Measurements from ENCODE around the gene GPR180.

The GPR180 gene

GRCh38 chr13:94560116-94560515 lies 41.5 kb upstream of the GPR180 start:
- Histone ChIP-seq H3K9me3 (replicated peaks in 1 of 2; ENCODE audit: control insufficient read depth in 2 of 2, insufficient read depth in 1 of 2, low read depth in 1 of 2, low read length in 2 of 2) (no peaks in the 10 kb centered on the region), H3K79me1 (ENCODE audit: low read depth, low read length) (no peaks in the 10 kb centered on the region), H2AK5ac (ENCODE audit: low read depth, low read length) (no peak overlapping the region), H3K23ac (ENCODE audit: low read depth, low read length, poor library complexity) (no peak overlapping the region), H3K4me2 (ENCODE audit: insufficient read depth, low read length, poor library complexity, severe bottlenecking) (no peak overlapping the region), H3K27ac (replicated peaks; ENCODE audit: low read length) (no peak overlapping the region), H2BK15ac (ENCODE audit: low read length) (no peak overlapping the region), H4K91ac (ENCODE audit: low read depth, low read length, poor library complexity) (no peak overlapping the region), H3K27me3 (ENCODE audit: control insufficient read depth in 3 of 3, insufficient read depth in 3 of 3, low read depth in 1 of 3, low read length in 3 of 3) (peaks cover 0 to 3% (median 0%) of the 10 kb centered on the region in 3 experiments), H3K4me1 (ENCODE audit: control insufficient read depth in 2 of 2, insufficient read depth in 1 of 2, low read depth in 1 of 2, low read length in 2 of 2) (peaks cover 0 to 2% of the 10 kb centered on the region in 2 donors), H2BK12ac (ENCODE audit: low read length) (no peak overlapping the region), H3K18ac (ENCODE audit: low read length) (no peak overlapping the region), H3K14ac (ENCODE audit: low read length) (no peak overlapping the region), H3K4me3 (ENCODE audit: low read length in 2 of 2) (no peak overlapping the region), H2BK120ac (ENCODE audit: low read depth, low read length) (no peak overlapping the region), H2BK5ac (ENCODE audit: low read length) (no peak overlapping the region), H4K8ac (ENCODE audit: low read depth, low read length) (no peak overlapping the region), H2AFZ (ENCODE audit: low read length) (no peak overlapping the region), H3K9ac (ENCODE audit: low read depth, low read length, poor library complexity) (no peak overlapping the region), H3K36me3 (replicated peaks in 1 of 2; ENCODE audit: control insufficient read depth in 2 of 2, insufficient read depth in 2 of 2, low read length in 2 of 2) (no peaks in the 10 kb centered on the region), H3K4ac (ENCODE audit: low read length) (no peak overlapping the region)
- DNase-seq (ENCODE audit: low spot score) = no peak
- WGBS, 2 donors (ENCODE audit: extremely low coverage in 2 of 2, insufficient read length in 2 of 2, insufficient replicate concordance in 1 of 2) = no CpG with 5 or more reads among the region's 2 CpGs

DNA sequence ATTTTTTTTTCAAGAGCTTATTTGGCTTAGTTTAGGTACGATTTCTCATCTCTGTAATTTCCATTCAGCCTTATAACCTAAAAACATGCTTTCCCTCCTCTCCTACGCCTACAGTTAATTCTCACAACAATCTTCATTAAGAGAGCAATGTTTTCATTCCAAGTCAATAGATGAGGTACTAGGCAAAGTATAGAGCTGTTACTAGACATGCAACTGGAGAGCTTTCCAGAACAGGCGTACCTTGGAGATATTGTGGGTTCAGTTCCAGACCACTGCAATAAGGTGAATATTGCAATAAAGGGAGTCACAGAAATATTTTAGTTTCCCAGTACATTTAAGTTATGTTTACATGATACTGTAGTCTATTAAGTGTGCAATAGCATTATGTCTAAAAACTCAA lies 40.5 kb upstream of the GPR180 start:
- no peak overlapping the region for H3K4me2 ChIP-seq (ENCODE audit: insufficient read depth, low read length, poor library complexity, severe bottlenecking)
- H3K9me3 ChIP-seq (replicated peaks in 1 of 2; ENCODE audit: control insufficient read depth in 2 of 2, insufficient read depth in 1 of 2, low read depth in 1 of 2, low read length in 2 of 2) = no peaks in the 10 kb centered on the region
- no CpG with 5 or more reads among the region's 3 CpGs for WGBS, 2 donors (ENCODE audit: extremely low coverage in 2 of 2, insufficient read length in 2 of 2, insufficient replicate concordance in 1 of 2)
- no peak overlapping the region for H3K14ac ChIP-seq (ENCODE audit: low read length)
- H3K4ac ChIP-seq (ENCODE audit: low read length) = no peak overlapping the region
- no peak overlapping the region for H3K23ac ChIP-seq (ENCODE audit: low read depth, low read length, poor library complexity)
- no peak overlapping the region for H2BK120ac ChIP-seq (ENCODE audit: low read depth, low read length)
- H2BK15ac ChIP-seq (ENCODE audit: low read length) = no peak overlapping the region
- no peaks in the 10 kb centered on the region for H3K79me1 ChIP-seq (ENCODE audit: low read depth, low read length)
- H2AK5ac ChIP-seq (ENCODE audit: low read depth, low read length) = no peak overlapping the region
- no peak overlapping the region for H3K4me3 ChIP-seq (ENCODE audit: low read length in 2 of 2)
- H3K9ac ChIP-seq (ENCODE audit: low read depth, low read length, poor library complexity) = no peak overlapping the region
- H3K27me3 ChIP-seq (ENCODE audit: control insufficient read depth in 3 of 3, insufficient read depth in 3 of 3, low read depth in 1 of 3, low read length in 3 of 3) = no peaks in the 10 kb centered on the region
- H4K8ac ChIP-seq (ENCODE audit: low read depth, low read length) = no peak overlapping the region
- no peak overlapping the region for H4K91ac ChIP-seq (ENCODE audit: low read depth, low read length, poor library complexity)
- no peak overlapping the region for H3K27ac ChIP-seq (replicated peaks; ENCODE audit: low read length)
- no peak overlapping the region for H2BK5ac ChIP-seq (ENCODE audit: low read length)
- H3K36me3 ChIP-seq (replicated peaks in 1 of 2; ENCODE audit: control insufficient read depth in 2 of 2, insufficient read depth in 2 of 2, low read length in 2 of 2) = no peaks in the 10 kb centered on the region
- peaks cover 0 to 2% of the 10 kb centered on the region in 2 donors for H3K4me1 ChIP-seq (ENCODE audit: control insufficient read depth in 2 of 2, insufficient read depth in 1 of 2, low read depth in 1 of 2, low read length in 2 of 2)
- H2BK12ac ChIP-seq (ENCODE audit: low read length) = no peak overlapping the region
- DNase-seq (ENCODE audit: low spot score) = no peak
- H2AFZ ChIP-seq (ENCODE audit: low read length) = no peak overlapping the region
- no peak overlapping the region for H3K18ac ChIP-seq (ENCODE audit: low read length)

- no peak overlapping the region for H3K4ac ChIP-seq (ENCODE audit: low read length)
- H3K23ac ChIP-seq (ENCODE audit: low read depth, low read length, poor library complexity) = no peak overlapping the region
- H3K9ac ChIP-seq (ENCODE audit: low read depth, low read length, poor library complexity) = no peak overlapping the region
- H4K91ac ChIP-seq (ENCODE audit: low read depth, low read length, poor library complexity) = no peak overlapping the region
- H3K18ac ChIP-seq (ENCODE audit: low read length) = no peak overlapping the region
- H3K27ac ChIP-seq (replicated peaks; ENCODE audit: low read length) = no peak overlapping the region
- H2BK15ac ChIP-seq (ENCODE audit: low read length) = no peak overlapping the region
- H2AFZ ChIP-seq (ENCODE audit: low read length) = no peak overlapping the region
- no peaks in the 10 kb centered on the region for H3K27me3 ChIP-seq (ENCODE audit: control insufficient read depth in 3 of 3, insufficient read depth in 3 of 3, low read depth in 1 of 3, low read length in 3 of 3)
- H2AK5ac ChIP-seq (ENCODE audit: low read depth, low read length) = no peak overlapping the region
- no peaks in the 10 kb centered on the region for H3K79me1 ChIP-seq (ENCODE audit: low read depth, low read length)
- H3K36me3 ChIP-seq (replicated peaks in 1 of 2; ENCODE audit: control insufficient read depth in 2 of 2, insufficient read depth in 2 of 2, low read length in 2 of 2) = peaks cover 8 to 26% of the 10 kb centered on the region in 2 donors
- H2BK12ac ChIP-seq (ENCODE audit: low read length) = no peak overlapping the region
- H3K14ac ChIP-seq (ENCODE audit: low read length) = no peak overlapping the region
- no peaks in the 10 kb centered on the region for H3K4me1 ChIP-seq (ENCODE audit: control insufficient read depth in 2 of 2, insufficient read depth in 1 of 2, low read depth in 1 of 2, low read length in 2 of 2)
- DNase-seq (ENCODE audit: low spot score) = no peak
- H3K4me2 ChIP-seq (ENCODE audit: insufficient read depth, low read length, poor library complexity, severe bottlenecking) = no peak overlapping the region
- no peak overlapping the region for H4K8ac ChIP-seq (ENCODE audit: low read depth, low read length)
- no CpG with 5 or more reads among the region's 3 CpGs for WGBS, 2 donors (ENCODE audit: extremely low coverage in 2 of 2, insufficient read length in 2 of 2, insufficient replicate concordance in 1 of 2)
- H2BK5ac ChIP-seq (ENCODE audit: low read length) = no peak overlapping the region
- no peak overlapping the region for H2BK120ac ChIP-seq (ENCODE audit: low read depth, low read length)
- H3K9me3 ChIP-seq (replicated peaks in 1 of 2; ENCODE audit: control insufficient read depth in 2 of 2, insufficient read depth in 1 of 2, low read depth in 1 of 2, low read length in 2 of 2) = no peaks in the 10 kb centered on the region
- H3K4me3 ChIP-seq (ENCODE audit: low read length in 2 of 2) = no peak overlapping the region
These were observed 34.1 kb upstream of the GPR180 start for GRCh38 chr13:94567581-94567980.

GRCh38 chr13:94568443-94568842 lies 33.2 kb upstream of the GPR180 start:
- Histone ChIP-seq H2BK120ac (ENCODE audit: low read depth, low read length) (no peak overlapping the region), H2BK15ac (ENCODE audit: low read length) (no peak overlapping the region), H3K27ac (replicated peaks; ENCODE audit: low read length) (no peak overlapping the region), H3K9me3 (replicated peaks in 1 of 2; ENCODE audit: control insufficient read depth in 2 of 2, insufficient read depth in 1 of 2, low read depth in 1 of 2, low read length in 2 of 2) (peaks cover 0 to 7% of the 10 kb centered on the region in 2 donors), H2AK5ac (ENCODE audit: low read depth, low read length) (no peak overlapping the region), H2BK12ac (ENCODE audit: low read length) (no peak overlapping the region), H2AFZ (ENCODE audit: low read length) (no peak overlapping the region), H3K4me2 (ENCODE audit: insufficient read depth, low read length, poor library complexity, severe bottlenecking) (no peak overlapping the region), H4K8ac (ENCODE audit: low read depth, low read length) (no peak overlapping the region), H3K79me1 (ENCODE audit: low read depth, low read length) (no peaks in the 10 kb centered on the region), H3K4me3 (ENCODE audit: low read length in 2 of 2) (no peak overlapping the region), H4K91ac (ENCODE audit: low read depth, low read length, poor library complexity) (no peak overlapping the region), H3K18ac (ENCODE audit: low read length) (no peak overlapping the region), H3K27me3 (ENCODE audit: control insufficient read depth in 3 of 3, insufficient read depth in 3 of 3, low read depth in 1 of 3, low read length in 3 of 3) (no peaks in the 10 kb centered on the region), H3K14ac (ENCODE audit: low read length) (no peak overlapping the region), H2BK5ac (ENCODE audit: low read length) (no peak overlapping the region), H3K9ac (ENCODE audit: low read depth, low read length, poor library complexity) (no peak overlapping the region), H3K36me3 (replicated peaks in 1 of 2; ENCODE audit: control insufficient read depth in 2 of 2, insufficient read depth in 2 of 2, low read length in 2 of 2) (peaks cover 12 to 35% of the 10 kb centered on the region in 2 donors), H3K23ac (ENCODE audit: low read depth, low read length, poor library complexity) (no peak overlapping the region), H3K4me1 (ENCODE audit: control insufficient read depth in 2 of 2, insufficient read depth in 1 of 2, low read depth in 1 of 2, low read length in 2 of 2) (no peaks in the 10 kb centered on the region), H3K4ac (ENCODE audit: low read length) (no peak overlapping the region)
- no CpG with 5 or more reads among the region's 1 CpG for WGBS, 2 donors (ENCODE audit: extremely low coverage in 2 of 2, insufficient read length in 2 of 2, insufficient replicate concordance in 1 of 2)
- DNase-seq (ENCODE audit: low spot score) = no peak

Measured in neuronal stem cell (in vitro differentiated cells).